Midbrain (tissue), 1 donor: ENCODE measurements around the gene ATP2C2.

Source experiments
- DNase-seq: peaks from one replicate; lab custom pipeline; 2025; lab: John Stamatoyannopoulos, UW

The ATP2C2 gene

GRCh38 chr16:84497418-84498222 lies 129.3 kb downstream of the ATP2C2 start:
- no peak for DNase-seq

DNA sequence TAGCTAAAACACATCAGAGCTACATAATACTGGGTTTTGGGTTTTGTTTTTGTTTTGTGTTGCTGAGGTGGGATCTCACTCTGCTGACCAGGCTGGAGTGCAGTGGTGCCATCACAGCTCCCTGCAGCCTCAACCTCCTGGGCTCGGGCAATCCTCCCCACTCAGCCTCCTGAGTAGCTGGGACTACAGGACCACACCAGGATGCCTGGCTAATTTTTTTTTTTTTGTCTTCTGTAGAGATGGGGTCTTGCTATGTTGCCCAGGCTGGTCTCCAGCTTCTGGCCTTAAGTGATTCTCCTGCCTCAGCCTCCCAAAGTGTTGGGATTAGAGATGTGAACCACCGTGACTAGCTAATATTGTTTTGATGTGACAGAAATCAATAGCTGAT lies 129.9 kb downstream of the ATP2C2 start:
- no peak for DNase-seq

DNA sequence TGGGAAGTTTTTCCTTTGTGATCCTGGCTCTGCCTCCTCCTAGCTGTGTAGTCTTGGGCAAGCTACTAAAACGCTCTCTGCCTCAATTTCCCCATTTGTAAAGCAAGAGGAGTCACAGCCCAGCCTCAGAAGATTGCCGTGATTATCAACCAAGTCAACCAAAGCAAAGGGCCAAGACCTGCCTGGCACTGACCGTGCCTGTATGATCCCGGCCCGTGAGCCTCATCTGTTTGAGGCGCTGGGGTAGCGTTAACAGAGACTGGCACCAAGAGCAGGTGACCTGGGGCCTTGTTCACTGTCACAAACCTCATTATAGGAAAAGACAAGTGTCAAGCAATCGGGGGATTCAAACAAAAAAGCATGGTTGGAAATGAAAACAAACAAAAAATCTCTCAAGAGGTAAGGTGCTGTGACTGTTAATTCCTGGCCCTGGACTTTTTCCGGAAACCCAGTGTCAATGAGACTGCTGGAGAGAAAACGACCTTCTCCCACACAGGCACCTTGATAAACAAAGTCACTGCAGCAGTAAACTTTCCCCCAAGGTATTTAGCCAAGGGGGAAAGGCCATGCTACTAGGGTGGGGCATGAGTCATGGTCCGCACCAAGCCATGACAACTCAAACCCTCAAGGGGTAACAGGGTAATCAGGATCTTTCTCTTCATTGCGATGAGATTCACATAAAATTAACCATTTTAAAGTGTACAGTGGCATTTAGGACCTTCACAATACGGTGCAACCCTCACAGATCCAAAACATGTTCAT lies 130.7 kb downstream of the ATP2C2 start:
- DNase-seq, result no peak

GRCh38 chr16:84499638-84500037 lies 131.3 kb downstream of the ATP2C2 start:
- no peak for DNase-seq

DNA sequence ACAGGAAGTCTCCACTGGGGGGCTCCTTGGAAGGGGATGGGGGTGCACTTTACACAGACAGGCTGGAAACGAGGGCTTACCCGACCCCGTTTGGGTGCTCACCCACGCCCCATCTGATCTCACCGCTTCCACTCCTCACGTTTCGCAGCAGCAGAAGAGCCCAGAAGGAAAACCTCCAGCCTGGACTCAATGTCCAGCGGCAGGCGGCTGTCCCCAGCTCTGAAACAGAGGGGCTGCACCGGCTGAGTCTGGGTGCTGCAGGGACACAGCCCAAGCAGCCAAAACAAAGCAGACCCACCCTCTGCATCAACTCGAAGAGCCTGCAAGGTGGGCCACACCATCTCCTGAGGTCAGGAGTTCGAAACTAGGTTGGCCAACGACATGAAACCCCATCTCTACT lies 132.2 kb downstream of the ATP2C2 start:
- DNase-seq, result no peak

- no peak for DNase-seq
Observed at GRCh38 chr16:84501077-84501735, 132.9 kb downstream of the ATP2C2 start.

GRCh38 chr16:84502075-84502474 lies 133.7 kb downstream of the ATP2C2 start:
- no peak for DNase-seq

- DNase-seq, result no peak
Observed at GRCh38 chr16:84502581-84502980, 134.2 kb downstream of the ATP2C2 start.

DNA sequence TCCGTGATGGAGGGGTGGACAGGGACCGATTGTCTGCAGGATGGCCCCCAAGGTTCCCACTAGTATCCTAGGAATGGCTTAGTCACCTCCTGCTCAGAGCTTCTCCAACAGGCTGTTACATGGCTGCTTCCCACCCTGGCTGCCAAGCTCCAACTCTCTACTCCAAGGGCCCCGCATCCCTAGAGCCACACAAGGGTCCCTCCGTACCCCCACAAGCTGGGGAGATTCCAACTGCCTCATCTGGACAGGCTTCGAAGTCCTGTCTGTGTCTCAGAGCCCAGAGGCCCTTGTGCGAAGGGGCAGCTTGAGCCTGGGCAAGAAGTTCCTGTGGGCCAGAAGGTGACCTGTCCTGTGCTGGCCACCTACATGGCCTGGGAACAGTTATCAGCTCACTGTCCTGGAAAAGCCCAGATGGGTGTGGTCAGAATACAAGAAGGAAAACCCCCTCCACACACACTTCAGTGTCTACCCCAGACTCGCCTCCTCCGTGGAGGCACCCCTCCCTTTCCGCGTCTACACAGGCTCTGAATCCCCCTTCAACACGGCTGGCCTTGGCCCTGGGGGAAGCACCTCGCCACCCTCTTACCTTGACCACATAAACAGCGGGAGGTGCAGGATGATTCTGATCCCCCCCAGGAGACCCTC lies 135.5 kb downstream of the ATP2C2 start:
- DNase-seq, result no peak

GRCh38 chr16:84504420-84505248 lies 136.3 kb downstream of the ATP2C2 start, which contains the start of gene MEAK7:
Gene MEAK7, minus strand, starts transcription at chr16:84504659. Its CDS starts 6,573 bp downstream, at chr16:84498086.
- DNase-seq, result peak; percentile 98

GRCh38 chr16:84505249-84506187 lies 137.2 kb downstream of the ATP2C2 start:
- no peak for DNase-seq

DNA sequence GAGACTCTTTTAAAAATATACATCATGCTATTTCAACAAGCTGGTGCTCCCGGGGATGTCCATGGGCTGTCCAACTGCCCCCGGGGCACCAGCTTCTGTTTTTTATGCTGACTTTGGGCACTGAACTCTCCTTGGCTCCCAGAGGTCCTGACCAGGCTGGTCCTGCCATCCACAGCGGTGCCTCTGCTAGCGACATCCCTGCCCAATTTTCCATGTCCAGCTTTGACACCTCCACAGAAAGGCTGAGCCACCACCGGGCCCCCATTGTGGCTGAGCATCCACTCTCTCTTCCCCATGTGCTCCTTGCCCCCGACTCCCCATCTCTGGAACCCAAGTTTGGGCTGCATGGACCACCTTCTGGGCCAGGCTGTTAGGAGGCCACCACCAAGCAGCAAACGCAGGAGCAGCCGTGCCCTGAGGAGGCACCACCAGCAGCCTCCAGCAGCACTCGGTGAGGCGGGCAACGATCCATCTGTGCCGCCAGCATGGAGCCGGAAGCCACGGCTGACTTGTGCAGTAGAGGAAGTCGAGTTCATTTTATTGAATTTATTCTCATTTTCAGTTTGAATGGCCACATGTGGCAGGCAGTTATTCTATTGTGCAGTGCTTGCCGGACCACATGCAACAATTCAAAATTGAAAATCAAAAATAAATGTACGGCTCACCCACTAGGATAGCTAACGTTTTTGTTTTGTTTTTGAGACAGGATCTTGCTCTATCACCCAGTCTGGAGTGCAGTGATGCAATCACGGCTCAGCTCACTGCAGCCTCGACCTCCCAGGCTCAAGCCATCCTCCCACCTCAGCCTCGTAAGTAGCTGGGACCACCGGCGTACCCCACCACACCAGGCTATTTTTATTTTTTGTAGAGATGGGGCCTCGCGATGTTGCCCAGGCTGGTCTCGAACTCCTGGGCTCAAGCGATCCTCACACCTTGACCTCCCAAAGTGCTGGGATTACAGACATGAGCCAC lies 139.0 kb downstream of the ATP2C2 start:
- DNase-seq, result no peak

GRCh38 chr16:84508502-84508901 lies 140.2 kb downstream of the ATP2C2 start:
- no peak for DNase-seq

GRCh38 chr16:84509032-84509950 lies 141.0 kb downstream of the ATP2C2 start:
- no peak for DNase-seq

DNA sequence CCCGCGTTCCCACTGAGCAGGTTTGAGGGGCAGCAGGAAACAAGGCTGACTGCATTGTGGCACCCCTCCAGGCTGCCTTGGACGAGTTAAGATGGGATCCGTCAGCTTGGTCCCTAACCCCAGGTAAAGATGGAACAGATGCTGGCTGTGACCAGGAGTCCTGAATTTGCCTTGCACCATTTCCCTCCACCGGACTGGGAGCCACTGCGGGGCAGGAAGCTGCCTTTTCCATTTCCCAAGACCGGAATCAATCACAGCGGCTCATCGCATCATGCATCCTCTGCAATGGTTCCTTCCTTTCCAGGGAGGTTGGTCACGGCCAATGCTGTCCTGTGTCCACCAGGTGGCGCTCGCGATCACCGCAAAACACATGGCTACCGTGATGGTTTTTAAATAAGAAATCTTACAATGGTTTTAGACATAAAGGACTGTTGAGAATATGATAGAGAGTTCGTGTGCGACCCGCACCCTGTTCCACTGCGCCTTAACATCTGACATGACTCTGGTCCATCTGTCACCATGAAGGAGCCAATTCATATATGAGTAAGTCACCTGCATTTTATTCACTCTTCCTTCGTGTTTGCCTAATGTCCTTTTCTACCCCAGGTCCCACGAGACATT lies 143.0 kb downstream of the ATP2C2 start:
- peak; percentile 82 for DNase-seq

- DNase-seq, result no peak
Observed at GRCh38 chr16:84511831-84512230, 143.5 kb downstream of the ATP2C2 start.

- no peak for DNase-seq
Observed at GRCh38 chr16:84513123-84513522, 144.8 kb downstream of the ATP2C2 start.
